HT1080 (cell line): ENCODE results near the gene EIF5AL1. TPM values are rescaled to one million over a fixed set of nuclear protein-coding genes. Genes with fewer than 3 reads are reported as not detected.
"Not testable (repeated sequence)": the region's sequence is repeated elsewhere in the genome, so short reads cannot be mapped to it uniquely, and the experiment has no call there.

Source experiments
- DNase-seq: peaks from one replicate; pipeline ENCODE4 v3.0.0-alpha.2; 2015; ENCODE audit warnings: low read depth
- total RNA-seq: library from RNA; depleted of rRNA; stranded (reverse); fragments of >200 nt; shearing (Covaris generic); gene quantifications from 2 replicates; pipeline ENCODE4 v1.2.3, GENCODE V29; 2014

Gene EIF5AL1
- total RNA-seq, 1 experiment from 2014 or later: 1.0 TPM

DNA sequence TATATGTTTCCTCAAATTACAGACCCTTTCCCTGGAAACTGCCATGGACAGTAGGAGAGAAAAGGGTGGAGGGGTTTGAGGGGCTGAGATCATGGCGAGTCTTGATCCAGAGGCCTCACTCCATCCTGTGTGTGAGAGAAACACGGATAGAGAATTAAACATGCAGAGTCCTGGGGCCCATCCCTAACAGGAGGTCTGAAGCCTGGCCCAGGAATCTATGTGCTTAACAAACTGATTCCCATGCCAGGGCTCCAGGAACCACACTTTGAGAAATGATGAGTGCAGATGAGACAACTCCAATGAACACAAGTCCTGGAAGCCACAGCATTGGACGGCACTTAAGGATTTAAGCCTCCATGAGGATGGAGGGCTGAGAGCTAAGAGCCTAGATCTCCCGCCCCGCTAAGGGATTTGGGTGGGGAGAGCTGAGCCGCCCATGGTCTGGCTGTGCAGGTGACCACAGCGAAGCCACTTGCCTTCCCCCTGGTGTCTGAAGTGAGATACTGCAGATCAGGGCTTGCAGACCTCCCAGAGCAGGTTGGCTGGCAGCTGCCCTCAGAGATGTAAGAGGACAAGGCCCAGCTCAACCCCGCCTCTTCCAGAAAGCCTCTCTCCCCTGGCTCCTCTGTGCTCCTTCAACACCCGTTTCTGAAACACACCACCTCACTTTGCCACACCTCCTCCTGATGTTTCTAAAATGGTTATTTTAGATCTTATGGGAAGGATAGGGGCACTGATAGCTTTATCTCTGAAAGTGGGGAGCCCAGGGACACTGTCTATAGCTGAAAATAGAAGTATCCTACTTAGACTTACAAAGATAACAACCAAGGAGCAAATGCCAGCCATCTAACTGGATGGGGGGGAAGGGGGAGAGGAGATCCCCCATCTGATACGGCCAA lies 24.8 kb upstream of the EIF5AL1 start:
- peak; percentile 69 for DNase-seq

DNA sequence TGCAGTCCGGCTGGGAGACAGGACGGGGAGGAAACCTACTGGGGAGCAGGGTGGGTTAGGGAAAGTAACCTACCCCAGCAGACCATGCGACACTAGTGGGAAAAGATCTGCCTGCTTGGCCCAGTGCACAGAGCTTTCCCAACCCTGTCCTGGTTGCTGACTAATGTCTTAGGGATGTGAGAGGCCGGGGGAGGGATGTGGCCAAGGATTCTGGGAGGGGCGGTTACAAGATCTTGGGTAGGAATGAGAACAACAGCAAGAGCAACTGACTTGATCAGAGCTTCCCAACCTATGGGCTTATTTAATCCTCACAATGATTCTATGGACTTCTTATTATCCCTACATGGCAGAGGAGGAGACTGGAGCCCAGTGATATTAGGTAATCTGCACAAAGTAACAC lies 24.0 kb upstream of the EIF5AL1 start:
- DNase-seq: peak; percentile 90

DNA sequence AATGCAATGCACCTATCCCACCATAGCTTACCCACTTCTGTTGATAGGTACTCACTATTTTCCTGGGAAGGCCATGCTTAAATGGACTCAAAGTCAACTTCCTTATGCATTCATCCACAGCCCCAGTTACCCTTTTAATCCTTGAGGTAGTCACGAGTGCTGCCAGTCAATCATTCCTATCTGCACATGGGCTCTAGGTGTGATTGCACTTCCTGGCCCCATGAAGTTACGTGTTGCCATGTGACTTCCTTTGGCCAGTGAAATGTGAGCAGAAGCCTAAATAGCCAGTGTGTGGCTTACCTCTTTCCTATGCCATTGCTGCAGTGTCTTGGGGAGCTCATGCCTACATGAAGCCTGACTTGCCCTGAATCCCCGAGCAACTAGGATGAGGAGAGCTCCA lies 23.5 kb upstream of the EIF5AL1 start:
- peak; percentile 32 for DNase-seq

DNA sequence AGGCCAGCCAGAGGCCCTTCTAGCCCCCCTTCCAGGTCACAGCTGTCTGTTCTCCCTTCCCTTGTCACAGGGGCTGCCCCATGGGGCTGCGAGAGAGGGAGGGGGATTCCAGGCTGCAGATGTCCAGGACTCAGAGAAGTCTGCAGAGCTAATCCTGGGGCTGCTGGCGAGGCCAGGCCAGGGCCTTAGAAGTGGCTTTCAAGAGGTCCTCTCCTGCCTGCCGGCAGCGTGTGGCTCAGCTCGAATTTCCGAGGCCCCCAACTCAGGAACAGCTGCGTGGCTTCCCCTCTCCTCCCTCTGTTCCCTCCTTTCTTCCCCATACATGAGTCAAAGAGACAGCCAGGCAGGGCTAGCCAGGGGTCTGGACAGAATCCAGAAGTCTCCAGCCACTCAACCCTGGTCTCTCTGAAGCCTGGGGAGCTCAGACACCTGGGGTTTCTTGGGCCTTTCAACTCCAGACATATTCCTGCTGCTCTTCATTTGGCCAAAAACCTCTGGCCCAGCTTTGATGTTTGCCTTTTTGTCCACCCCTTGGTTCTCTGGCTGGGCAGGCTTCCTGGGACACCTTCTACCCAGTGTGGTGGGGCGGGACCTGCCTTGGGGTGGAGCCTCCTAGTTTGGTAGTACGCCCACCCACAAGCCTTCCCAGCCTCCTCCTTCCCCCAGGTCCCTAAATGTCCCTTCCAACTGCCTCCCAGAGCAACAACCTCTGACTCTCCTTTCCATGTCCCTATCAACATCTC lies 21.8 kb upstream of the EIF5AL1 start:
- peak; percentile 25 for DNase-seq

DNA sequence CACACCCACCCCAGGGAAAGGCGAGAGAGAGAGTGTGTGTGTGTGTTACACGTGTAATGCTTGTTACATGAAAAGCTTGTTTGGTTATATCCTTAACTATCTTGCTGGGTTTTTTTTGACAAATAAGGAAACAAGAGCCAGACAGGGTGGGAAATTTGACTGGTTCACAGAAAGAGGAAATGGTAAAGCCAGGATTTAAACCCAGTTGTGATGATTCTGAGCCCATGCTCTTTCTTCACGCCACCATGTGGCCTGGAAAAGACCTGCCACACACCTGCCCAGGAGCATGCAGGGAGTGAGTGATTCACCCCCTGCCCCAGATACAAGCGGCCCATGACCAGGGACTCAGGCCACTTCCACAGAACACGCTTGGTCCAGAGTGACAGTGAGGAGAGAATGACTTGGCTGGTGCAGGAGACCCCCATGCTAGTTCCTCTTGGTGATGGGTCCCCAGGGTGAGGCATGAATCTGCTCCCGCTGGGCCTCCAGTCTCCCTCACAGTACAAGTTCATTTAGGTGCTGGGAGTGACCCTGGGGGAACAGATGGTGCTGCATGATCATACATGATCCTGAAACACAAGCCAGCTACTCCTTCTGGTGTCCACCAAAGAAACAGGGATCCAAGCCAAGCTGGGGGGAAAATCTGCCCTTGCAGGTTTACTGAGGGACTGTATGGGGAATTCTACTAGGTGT lies 21.0 kb upstream of the EIF5AL1 start:
- no peak for DNase-seq

DNA sequence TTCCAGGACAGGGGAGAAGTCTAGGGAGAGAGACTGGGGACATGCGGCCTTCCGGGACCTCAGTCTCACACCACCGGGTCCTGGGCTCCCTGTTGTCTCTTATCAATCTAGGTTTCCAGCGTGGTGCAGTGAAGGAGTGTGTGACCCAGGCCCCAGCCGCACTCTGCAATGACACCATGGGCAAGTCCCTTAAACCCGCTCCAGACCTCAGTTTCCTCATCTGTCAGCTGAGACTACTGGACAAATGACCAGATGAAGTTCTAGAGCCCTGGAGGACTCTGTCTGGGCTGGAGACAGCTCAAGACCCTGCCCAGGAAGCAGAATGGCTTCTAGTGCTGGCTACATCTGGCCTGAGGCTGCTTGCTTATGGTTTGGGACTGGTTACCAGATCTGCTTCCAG lies 20.1 kb upstream of the EIF5AL1 start:
- DNase-seq: no peak

DNA sequence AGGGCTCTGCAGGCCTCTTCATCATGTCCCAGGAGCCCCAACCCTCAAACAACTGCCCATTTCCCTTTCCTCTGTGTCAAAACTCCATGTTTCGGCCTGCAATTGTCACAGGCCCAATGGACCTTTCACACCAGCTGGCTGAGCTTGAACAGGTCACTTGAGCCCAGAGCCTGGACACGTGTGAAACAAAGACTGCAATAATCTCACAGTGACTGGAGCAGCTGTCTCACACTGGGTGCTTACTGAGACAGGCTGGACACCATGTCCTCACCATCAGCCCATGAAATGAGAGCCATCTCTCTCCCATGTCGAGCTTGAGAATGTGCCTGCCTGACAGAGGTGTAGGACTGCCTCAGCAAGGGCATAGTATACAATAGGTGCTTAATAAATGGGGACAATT lies 19.5 kb upstream of the EIF5AL1 start:
- no peak for DNase-seq

DNA sequence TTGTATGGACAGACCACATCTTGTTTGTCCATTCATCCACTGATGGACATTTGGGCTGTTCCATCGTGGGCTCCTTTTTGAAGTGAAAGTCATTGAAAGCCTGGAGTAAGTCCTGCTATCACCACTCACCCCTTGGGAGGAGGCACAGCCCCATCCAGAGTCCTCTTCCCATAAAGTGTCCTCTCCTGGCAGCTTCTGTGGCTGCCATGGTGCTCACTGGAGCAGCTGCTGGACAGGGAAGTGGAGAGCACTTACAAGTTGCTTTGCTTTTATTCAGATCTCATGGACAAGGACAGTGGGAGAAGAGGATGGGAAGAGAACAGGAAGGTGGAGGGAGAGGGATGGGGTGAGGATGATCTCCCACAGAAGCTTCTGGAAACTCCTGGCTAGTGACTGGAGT lies 18.5 kb upstream of the EIF5AL1 start:
- no peak for DNase-seq

DNA sequence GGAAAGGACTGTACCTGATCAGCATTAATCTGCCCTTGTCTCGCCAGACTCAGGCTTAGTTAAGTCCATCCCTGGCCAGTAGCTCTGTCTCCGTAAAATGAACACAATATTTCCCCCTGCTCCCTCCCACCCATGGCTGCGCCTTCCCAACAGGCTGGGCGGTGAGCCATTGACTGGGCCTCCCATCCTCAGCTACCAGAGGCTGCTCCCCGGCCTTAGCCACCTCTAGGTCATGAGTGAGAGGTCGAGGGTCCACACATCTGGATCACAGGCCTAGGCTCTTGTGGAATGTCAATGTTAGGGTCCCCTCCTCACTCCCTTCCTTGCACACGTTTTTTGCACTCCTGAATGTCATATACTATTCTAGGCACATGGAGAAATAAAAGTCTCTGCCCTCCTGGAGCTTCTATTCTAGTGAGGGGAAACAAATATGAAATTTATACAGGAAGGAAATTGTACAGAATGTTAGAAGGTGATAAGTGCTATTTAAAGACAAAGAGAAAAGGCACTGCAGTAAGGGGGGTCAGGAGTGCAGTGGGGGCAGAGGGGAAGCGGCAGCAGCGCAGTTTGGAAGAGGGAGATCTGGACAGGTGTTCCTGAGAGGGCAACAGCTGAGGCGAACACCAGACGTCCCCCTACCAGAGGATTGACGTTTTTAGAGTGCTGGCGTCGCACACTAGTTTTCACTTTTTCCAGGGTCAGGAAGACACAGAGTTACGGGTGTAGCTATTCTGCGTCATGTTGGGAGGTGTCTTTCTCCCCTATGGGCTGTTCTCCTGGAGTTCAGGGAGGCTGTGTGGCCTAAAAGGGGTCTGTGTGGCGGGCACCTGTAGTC lies 17.2 kb upstream of the EIF5AL1 start:
- no peak for DNase-seq

DNA sequence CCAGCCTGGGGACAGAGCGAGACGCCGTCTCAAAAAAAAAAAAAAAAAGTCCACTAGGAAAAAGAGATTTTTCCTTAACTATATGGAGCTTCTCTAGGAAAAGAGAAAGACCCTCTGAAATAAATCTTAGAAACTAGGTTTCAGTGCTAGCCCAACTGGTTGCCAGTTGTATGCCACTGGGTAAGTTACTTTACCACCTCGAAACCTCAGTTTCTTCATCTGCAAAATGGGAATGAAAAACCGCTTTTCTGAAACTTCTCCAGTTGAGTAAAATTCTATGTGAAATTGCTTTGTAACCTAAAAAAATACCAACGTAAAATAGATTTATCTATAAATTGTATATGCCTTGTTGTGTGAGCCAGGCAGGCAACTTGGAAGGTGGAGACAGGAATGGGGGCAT lies 16.5 kb upstream of the EIF5AL1 start:
- no peak for DNase-seq

DNA sequence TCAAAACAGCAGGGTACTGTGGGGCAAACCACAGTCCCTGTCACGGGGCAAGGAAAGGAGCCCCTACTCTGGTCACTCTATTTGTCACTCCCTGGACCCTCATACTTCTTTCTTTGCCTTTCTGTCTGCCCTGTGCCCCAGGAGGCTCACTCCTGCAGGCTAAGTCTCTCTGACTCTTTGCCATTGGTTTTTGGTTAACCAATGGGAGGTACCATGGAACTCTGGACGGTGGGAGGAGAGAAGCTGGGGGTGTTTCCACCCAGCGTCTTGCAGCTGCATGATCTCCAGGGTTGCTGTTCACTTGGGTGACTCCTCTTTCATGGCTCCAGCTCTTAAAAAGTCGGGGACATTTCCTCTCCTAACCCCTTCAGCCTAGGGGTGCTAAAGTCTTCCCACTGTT lies 15.4 kb upstream of the EIF5AL1 start:
- no peak for DNase-seq

DNA sequence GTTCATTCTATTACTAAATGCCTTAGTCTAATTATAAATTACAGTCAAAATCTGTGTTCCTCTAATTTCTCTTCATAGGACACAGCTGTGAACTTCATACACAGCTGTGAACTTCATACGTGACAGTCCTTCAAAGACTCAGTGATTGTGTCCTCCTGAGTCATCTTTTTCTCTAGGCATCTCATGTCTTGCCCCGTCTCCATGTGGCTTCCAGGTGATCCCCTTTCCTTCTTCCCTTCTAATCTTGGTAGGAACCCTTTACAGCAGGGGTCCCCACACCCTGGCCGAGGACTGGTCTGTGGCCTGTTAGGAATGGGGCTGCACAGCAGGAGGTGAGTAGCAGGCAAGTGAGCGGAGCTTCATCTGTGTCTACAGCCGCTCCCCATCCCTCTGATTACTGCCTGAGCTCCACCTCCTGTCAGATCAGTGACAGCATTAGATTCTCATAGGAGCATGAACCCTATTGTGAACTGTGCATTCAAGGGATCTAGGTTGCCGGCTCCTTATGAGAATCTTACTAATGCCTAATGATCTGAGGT lies 14.0 kb upstream of the EIF5AL1 start:
- no peak for DNase-seq

DNA sequence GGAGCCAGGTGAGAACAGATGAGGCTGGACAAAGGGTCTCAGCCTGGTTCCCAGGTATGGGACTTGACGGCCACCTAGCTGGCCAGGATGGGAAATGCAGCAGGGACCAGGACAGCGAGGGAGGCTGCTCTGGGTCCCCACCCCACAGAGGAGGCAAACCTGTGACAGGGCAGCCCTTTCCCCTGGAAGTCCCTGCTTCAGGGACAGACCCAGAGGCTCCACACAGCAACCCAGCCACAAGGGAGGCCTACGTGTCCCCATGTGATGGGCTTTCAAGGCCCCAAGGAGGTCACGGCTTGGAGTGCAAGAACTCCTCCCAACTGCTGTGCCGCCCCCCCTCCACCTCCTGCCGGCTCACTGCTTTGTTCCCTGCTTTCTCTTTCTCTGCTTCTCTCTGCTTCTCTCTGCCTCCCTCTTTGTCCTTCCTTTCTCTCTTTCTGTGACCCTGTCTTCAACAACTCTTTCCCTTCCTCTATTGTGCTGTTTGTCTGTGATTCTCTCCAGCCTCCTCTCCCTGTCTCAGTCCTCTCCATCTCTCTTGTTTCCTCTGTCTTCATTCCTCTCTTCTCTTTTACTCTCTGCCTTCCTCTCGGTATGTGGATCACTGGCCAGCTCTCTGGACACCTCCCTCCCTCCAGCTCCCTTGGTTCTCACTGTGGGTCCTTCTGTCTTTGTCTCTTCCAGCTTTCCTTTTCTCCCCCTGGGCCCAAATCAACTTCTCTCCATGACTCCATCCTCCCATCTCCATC lies 9.6 kb upstream of the EIF5AL1 start:
- peak; percentile 41 for DNase-seq

DNA sequence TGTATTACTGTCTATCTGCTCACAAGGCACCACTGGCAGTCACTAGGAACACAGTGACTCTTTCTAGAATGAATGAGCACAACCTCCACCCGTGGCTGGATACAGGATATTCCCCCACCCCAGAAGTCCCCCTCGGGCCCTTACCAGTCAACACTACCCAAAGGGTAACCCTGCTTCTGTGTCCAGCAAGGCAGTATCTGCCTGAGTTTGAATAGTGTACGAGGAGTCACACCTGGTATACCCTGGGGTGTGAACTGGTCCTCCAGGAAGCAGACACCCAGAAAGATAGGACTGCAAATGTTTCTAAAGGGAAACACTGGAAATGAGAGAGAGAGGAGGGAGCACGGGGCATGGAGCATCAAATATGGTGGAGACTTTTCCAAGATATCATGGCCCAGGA lies 8.5 kb upstream of the EIF5AL1 start:
- DNase-seq: not testable (repeated sequence)

DNA sequence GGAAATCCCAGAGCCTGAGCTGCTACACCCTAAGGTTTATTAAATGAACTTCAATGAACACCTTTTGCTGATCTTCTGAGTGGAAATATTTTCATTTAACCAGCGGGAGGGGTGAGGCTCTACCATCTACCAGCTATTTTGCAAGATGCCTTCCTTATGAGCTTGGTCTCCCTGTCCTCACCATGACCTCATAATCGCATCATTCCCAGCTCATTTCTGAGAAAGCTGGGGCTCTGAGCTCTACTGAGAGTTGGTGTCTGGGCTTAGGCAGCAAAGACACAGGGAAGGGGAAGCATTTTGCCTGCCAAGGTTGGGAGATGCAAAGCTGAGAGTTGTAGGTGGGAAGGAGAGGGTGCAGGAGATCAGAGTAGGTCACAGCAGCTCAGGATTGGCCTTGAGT lies 7.8 kb upstream of the EIF5AL1 start:
- DNase-seq: not testable (repeated sequence)

DNA sequence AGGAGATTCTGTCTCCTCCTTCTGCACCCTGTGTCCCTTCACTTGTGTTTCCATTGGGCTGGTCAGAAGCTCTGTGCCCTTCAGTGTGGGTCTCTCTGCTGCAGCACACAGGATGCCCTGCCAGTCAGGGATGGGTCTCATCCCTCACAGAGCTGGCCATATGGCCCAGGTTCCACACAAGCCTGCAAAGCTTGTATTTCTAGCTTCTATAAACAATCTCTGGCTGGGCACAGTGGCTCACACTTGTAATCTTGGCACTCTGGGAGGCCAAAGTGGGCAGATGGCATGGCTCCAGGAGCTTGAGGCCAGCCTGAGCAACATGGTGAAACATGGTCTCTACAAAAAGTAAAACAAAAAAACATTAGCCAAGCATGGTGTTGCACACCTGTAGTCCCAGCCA lies 7.0 kb upstream of the EIF5AL1 start:
- not testable (repeated sequence) for DNase-seq

DNA sequence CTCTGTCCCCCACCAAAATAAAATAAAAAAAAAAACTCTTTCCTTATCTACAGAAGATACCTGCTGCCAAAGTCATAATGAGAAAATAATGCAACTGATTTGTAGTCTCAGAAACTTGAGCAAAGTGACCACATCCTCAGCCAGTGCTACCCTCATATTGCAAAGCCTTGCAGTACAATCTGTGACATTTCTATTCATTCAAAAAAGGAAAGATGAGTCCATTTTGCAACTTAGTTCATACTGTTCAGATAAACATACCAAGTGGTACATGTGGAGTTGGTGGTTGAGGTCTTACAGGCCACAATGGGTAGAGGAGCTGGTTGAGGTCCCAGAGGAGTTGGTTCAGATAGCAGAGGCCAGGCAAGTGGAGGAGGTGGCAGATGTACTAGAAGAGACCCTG lies 6.5 kb upstream of the EIF5AL1 start:
- no peak for DNase-seq

DNA sequence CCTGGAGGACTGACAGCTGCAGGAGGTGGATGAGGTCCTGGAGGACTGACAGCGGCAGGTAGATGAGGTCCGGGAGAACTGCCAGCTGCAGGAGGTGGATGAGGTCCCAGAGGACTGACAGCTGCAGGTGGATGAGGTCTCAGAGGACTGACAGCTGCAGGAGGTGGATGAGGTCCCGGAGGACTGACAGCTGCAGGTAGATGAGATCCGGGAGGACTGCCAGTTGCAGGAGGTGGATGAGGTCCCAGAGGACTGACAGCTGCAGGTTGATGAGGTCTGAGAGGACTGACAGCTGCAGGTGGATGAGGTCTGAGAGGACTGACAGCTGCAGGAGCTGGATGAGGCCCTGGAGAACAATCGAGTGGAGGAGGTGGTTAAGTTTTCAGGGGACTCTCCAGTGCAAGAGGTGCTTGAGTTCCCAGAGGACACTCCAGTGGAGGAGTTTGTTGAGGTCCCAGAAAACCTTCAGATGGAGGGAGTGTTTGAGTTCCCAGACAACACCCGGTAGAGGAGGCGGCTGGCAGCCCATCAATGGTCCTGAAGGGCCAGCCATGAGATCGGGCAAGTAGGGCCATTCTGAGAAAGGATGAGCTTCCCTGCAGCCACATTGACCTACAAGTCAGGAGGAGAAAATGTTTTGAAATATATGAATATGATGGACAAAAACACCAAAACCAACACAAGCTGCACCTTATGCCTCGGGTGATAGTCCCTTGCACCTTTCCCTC lies 4.7 kb upstream of the EIF5AL1 start:
- no peak for DNase-seq

DNA sequence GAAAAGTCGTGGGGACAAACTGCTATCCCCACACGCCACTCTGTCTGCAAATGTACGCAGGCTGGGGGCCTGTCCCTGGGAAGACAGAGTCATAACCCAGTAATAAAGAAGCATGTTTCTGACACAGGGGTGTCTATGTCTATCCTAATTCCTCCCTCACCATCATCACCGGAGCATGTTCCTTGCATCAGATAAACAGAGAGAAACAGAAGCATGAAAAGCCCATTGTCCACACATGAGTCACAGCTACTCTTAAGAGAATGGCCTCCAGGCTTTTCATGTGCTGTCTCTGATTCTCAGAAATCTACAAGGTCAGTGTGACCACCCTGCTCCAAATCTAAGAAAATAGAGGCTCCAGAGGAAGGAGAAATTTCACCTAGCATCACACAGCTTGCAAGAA lies 4.1 kb upstream of the EIF5AL1 start:
- DNase-seq: not testable (repeated sequence)
